Measurements from ENCODE around the gene BRPF3. TPM values are rescaled to one million over a fixed set of nuclear protein-coding genes. Genes with fewer than 3 reads are reported as not detected.

The BRPF3 gene
- total and polyA plus RNA-seq, 2 of the 13 experiments (the other 11 are each of a cell fraction or from before 2014, with no cell fraction given) = 12.3 to 22.9 TPM

DNA sequence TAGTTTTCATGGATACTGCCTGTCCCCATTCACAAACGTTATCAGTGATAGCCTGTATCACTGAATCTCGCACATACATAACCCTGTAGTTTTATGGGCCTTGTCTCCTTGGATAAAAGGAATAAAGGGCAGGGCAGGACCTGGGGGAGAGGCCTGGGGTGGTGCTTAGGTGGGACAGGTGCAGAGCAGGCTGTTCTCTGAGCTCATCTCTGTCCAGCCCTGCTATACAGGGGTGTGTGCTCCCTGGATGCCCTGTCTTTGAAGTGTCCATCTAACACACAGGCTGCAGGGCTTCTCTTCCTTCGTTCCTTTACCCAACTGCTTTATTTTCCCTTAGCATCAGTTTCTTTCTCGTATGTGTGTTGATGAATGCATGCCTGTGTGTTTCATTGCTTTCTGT, 26.4 kb downstream of the BRPF3 start:
- no peaks in the 10 kb centered on the region for H3K79me2 ChIP-seq (ENCODE audit: insufficient read depth, low read length)
- H3K9ac ChIP-seq (ENCODE audit: insufficient read depth, low read depth, low read length) = no peak overlapping the region
- ATAC-seq (no peak), DNase-seq (ENCODE audit: low spot score) (no peak), FAIRE-seq (no peak)
- no TSS peak for BruUV-seq (replicated peaks)
- H3K4me1 ChIP-seq (ENCODE audit: insufficient read depth, low read length) = peaks cover 15% of the 10 kb centered on the region
- H3K27ac ChIP-seq (ENCODE audit: extremely low read length, insufficient read depth, low read length) = no peak overlapping the region
- H3K27me3 ChIP-seq (ENCODE audit: control insufficient read depth in 1 of 2, insufficient read depth in 2 of 2, low read length in 2 of 2) = no peaks in the 10 kb centered on the region
- no peaks in the 10 kb centered on the region for H3K9me3 ChIP-seq (ENCODE audit: low read length)
- H4K20me1 ChIP-seq (ENCODE audit: insufficient read depth, low read length) = no peaks in the 10 kb centered on the region
- no peak overlapping the region for H2AFZ ChIP-seq (ENCODE audit: low read length)
- 95% methylated on average over 4 of the region's 4 CpGs for WGBS (ENCODE audit: low lambda C conversion rate)
- TF ChIP-seq RARG (CRISPR knock-in tag; IDR thresholded peaks at IDR 0.05; ENCODE audit: low read depth) (no peak), RAD21 (CRISPR knock-in tag; IDR thresholded peaks at IDR 0.05) (no peak), KMT2B (CRISPR knock-in tag; IDR thresholded peaks at IDR 0.05) (no peak)
- TF ChIP-seq, protein P1, sequence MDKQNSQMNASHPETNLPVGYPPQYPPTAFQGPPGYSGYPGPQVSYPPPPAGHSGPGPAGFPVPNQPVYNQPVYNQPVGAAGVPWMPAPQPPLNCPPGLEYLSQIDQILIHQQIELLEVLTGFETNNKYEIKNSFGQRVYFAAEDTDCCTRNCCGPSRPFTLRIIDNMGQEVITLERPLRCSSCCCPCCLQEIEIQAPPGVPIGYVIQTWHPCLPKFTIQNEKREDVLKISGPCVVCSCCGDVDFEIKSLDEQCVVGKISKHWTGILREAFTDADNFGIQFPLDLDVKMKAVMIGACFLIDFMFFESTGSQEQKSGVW (CRISPR knock-in tag; IDR thresholded peaks at IDR 0.05; ENCODE audit: borderline replicate concordance) = no peak
- peaks cover 33 to 92% of the 10 kb centered on the region in 2 experiments for H3K36me3 ChIP-seq (replicated peaks in 1 of 2; ENCODE audit: control insufficient read depth in 1 of 2, insufficient read depth in 2 of 2, low read length in 2 of 2)
- no peak overlapping the region for H3K4me2 ChIP-seq (ENCODE audit: low read depth, low read length)
- in situ Hi-C loops (cut with HindIII; ENCODE audit: extremely low pct_ligation_motif_present, low pct_unique_long_range_greater_than_20kb) = no loop called here
- CTCF ChIA-PET (ENCODE audit: low intra/inter-chr PET ratio, low total read pairs) = no interaction called here
- no peak overlapping the region for H3K4me3 ChIP-seq (replicated peaks in 1 of 3; ENCODE audit: insufficient read depth in 1 of 3, low read depth in 2 of 3, low read length in 3 of 3)
- POLR2A ChIA-PET = no interaction called here
- intact Hi-C loops (cut with micrococcal nuclease; ENCODE audit: unreplicated experiment) = no loop called here

DNA sequence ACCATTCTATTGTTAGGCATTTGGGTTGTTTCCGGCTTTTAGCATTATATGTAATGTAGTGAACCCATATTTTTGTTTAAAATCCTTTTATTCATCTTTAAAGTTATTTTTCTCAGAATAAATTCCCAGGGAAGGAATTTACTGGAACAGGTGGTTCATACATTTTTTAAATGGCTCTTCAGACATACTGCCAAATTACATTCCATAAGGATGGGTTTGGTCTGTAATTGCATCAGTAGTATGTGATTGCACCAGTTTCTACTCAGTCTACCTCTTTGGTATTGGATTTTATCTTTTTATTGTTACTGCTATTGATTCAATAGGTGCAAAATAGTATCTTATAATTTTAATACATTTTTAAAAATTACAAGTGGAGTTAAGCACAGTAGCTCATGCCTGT, 27.2 kb downstream of the BRPF3 start:
- Histone ChIP-seq H4K20me1 (ENCODE audit: insufficient read depth, low read length) (no peaks in the 10 kb centered on the region), H3K79me2 (ENCODE audit: insufficient read depth, low read length) (no peaks in the 10 kb centered on the region), H3K4me1 (ENCODE audit: insufficient read depth, low read length) (peaks cover 15% of the 10 kb centered on the region), H3K9ac (ENCODE audit: insufficient read depth, low read depth, low read length) (no peak overlapping the region), H3K36me3 (replicated peaks in 1 of 2; ENCODE audit: control insufficient read depth in 1 of 2, insufficient read depth in 2 of 2, low read length in 2 of 2) (peaks cover 34 to 92% of the 10 kb centered on the region in 2 experiments), H3K4me2 (ENCODE audit: low read depth, low read length) (no peak overlapping the region), H3K4me3 (replicated peaks in 1 of 3; ENCODE audit: insufficient read depth in 1 of 3, low read depth in 2 of 3, low read length in 3 of 3) (no peak overlapping the region), H3K27ac (ENCODE audit: extremely low read length, insufficient read depth, low read length) (no peak overlapping the region), H2AFZ (ENCODE audit: low read length) (no peak overlapping the region), H3K27me3 (ENCODE audit: control insufficient read depth in 1 of 2, insufficient read depth in 2 of 2, low read length in 2 of 2) (no peaks in the 10 kb centered on the region), H3K9me3 (ENCODE audit: low read length) (no peaks in the 10 kb centered on the region)
- ATAC-seq (no peak), DNase-seq (ENCODE audit: low spot score) (no peak), FAIRE-seq (no peak)
- POLR2A ChIA-PET = no interaction called here
- in situ Hi-C loops (cut with HindIII; ENCODE audit: extremely low pct_ligation_motif_present, low pct_unique_long_range_greater_than_20kb) (no loop called here), intact Hi-C loops (cut with micrococcal nuclease; ENCODE audit: unreplicated experiment) (no loop called here)
- 96% methylated on average over 1 of the region's 1 CpG for WGBS (ENCODE audit: low lambda C conversion rate)
- CTCF ChIA-PET (ENCODE audit: low intra/inter-chr PET ratio, low total read pairs) = no interaction called here
- TF ChIP-seq TOE1 (CRISPR knock-in tag; IDR thresholded peaks at IDR 0.05) = no peak
- no peak for TF ChIP-seq SRSF9 (IDR thresholded peaks at IDR 0.05; ENCODE audit: borderline replicate concordance, insufficient read depth, low read depth, low read length, poor library complexity, severe bottlenecking)
- TF ChIP-seq SNRNP70 (IDR thresholded peaks at IDR 0.05; ENCODE audit: low read depth, low read length) = no peak
- no peak for TF ChIP-seq KLF15 (CRISPR knock-in tag; IDR thresholded peaks at IDR 0.05; ENCODE audit: borderline replicate concordance)
- TF ChIP-seq, protein P2, sequence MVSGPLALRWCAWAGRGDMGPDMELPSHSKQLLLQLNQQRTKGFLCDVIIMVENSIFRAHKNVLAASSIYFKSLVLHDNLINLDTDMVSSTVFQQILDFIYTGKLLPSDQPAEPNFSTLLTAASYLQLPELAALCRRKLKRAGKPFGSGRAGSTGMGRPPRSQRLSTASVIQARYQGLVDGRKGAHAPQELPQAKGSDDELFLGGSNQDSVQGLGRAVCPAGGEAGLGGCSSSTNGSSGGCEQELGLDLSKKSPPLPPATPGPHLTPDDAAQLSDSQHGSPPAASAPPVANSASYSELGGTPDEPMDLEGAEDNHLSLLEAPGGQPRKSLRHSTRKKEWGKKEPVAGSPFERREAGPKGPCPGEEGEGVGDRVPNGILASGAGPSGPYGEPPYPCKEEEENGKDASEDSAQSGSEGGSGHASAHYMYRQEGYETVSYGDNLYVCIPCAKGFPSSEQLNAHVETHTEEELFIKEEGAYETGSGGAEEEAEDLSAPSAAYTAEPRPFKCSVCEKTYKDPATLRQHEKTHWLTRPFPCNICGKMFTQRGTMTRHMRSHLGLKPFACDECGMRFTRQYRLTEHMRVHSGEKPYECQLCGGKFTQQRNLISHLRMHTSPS (CRISPR knock-in tag; IDR thresholded peaks at IDR 0.05; ENCODE audit: low read depth) = no peak
- no peak for TF ChIP-seq PPARG (CRISPR knock-in tag; conservative IDR thresholded peaks at IDR 0.05)
- no peak for TF ChIP-seq KLF11 (CRISPR knock-in tag; IDR thresholded peaks at IDR 0.05)
- no peak for TF ChIP-seq SIX1 (CRISPR knock-in tag; IDR thresholded peaks at IDR 0.05; ENCODE audit: borderline replicate concordance)
- no peak for TF ChIP-seq ZNF556 (CRISPR knock-in tag; IDR thresholded peaks at IDR 0.05; ENCODE audit: borderline replicate concordance)
- TF ChIP-seq, protein P3, sequence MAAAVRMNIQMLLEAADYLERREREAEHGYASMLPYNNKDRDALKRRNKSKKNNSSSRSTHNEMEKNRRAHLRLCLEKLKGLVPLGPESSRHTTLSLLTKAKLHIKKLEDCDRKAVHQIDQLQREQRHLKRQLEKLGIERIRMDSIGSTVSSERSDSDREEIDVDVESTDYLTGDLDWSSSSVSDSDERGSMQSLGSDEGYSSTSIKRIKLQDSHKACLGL (CRISPR knock-in tag; IDR thresholded peaks at IDR 0.05) = no peak
- BruUV-seq (replicated peaks) = no TSS peak

Data from HepG2 (cell line).